BE2C (cell line): ENCODE measurements around the gene HSD17B4.

Experiments used
- DNase-seq: peaks from one replicate; pipeline ENCODE4 v3.0.0-alpha.2; 2020
- H3K27me3 ChIP-seq: fragments of 250-450 bp; sonication (Bioruptor Pico); 2 replicates; pipeline ENCODE4 v1.5.1; 2020; ENCODE audit warnings: mild to moderate bottlenecking
- H3K36me3 ChIP-seq: fragments of 250-450 bp; sonication (Bioruptor Pico); 2 replicates; pipeline ENCODE4 v1.5.1; 2020; ENCODE audit warnings: mild to moderate bottlenecking
- H3K4me1 ChIP-seq: fragments of 250-450 bp; sonication (Bioruptor Pico); 2 replicates; pipeline ENCODE4 v1.5.1; 2020
- H3K4me3 ChIP-seq: 2 replicates; pipeline ENCODE4 v1.5.1; 2011; ENCODE audit warnings: low read depth, low read length
- H3K9me3 ChIP-seq: fragments of 250-450 bp; sonication (Bioruptor Pico); 2 replicates; pipeline ENCODE4 v1.5.1; 2020
- TF ChIP-seq, protein P1 (sequence below): IDR thresholded peaks from 2 replicates; pipeline ENCODE4 v1.5.1; 2012; ENCODE audit warnings: mild to moderate bottlenecking, low read depth, low read length

The HSD17B4 gene

DNA sequence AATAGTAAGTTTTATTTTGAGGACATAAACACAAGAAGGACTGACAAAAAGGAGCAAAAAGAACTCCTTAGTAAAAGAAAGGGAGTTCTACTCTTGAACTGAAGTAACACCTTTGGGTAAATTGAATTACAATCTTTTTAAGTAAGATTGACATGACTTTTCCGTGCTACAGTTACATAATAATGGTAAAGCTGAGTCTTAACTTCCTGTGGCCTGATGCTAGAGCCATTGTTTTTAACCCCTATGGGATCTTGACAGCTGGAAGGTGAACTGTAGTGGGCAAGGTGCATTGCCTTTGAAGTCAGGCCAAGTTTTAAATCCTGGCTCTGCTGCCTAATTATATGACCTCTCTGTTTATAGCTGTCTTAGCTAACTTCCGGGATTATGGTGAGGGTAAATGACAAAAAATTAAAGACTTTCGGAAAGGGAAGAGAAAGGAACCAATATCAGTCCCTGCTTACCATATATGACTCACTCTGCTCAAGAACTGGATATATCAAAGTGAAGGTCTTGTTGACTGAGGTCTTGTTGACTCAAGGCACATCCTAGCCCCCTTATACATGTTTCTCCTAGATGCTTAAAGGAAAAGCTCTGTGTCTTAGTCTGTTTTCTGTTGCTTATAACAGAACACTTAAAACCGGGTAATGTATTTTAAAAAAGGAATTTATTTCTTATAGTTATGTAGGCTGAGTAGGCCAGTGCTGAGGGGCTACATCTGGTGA, 6.8 kb downstream of the HSD17B4 start:
- H3K9me3 ChIP-seq: no peaks in the 10 kb centered on the region
- no peaks in the 10 kb centered on the region for H3K36me3 ChIP-seq
- TF ChIP-seq, protein P1, sequence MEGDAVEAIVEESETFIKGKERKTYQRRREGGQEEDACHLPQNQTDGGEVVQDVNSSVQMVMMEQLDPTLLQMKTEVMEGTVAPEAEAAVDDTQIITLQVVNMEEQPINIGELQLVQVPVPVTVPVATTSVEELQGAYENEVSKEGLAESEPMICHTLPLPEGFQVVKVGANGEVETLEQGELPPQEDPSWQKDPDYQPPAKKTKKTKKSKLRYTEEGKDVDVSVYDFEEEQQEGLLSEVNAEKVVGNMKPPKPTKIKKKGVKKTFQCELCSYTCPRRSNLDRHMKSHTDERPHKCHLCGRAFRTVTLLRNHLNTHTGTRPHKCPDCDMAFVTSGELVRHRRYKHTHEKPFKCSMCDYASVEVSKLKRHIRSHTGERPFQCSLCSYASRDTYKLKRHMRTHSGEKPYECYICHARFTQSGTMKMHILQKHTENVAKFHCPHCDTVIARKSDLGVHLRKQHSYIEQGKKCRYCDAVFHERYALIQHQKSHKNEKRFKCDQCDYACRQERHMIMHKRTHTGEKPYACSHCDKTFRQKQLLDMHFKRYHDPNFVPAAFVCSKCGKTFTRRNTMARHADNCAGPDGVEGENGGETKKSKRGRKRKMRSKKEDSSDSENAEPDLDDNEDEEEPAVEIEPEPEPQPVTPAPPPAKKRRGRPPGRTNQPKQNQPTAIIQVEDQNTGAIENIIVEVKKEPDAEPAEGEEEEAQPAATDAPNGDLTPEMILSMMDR: no peak
- H3K27me3 ChIP-seq: no peaks in the 10 kb centered on the region
- DNase-seq: no peak
- H3K4me3 ChIP-seq: no peak overlapping the region
- no peaks in the 10 kb centered on the region for H3K4me1 ChIP-seq

DNA sequence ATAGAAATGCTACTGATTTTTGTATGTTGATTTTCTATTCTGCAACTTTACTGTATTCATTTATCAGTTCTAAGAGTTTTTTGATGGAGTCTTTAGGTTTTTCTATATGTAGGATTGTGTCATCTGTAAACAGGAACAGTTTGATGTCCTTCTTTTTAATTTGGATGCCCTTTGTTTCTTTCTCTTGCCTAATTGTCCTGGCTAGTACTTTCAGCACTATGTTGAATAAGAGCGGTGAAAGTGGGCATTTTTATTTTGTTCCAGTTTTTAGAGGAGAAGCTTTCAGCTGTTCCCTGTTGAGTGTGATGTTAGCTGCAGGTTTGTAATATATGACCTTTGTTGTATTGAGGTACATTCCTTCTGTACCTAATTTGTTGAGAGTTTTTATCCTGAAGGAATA, 13.3 kb downstream of the HSD17B4 start:
- DNase-seq: no peak
- Histone ChIP-seq H3K4me3 (no peak overlapping the region), H3K4me1 (no peaks in the 10 kb centered on the region), H3K9me3 (no peaks in the 10 kb centered on the region), H3K36me3 (no peaks in the 10 kb centered on the region), H3K27me3 (no peaks in the 10 kb centered on the region)
- TF ChIP-seq, protein P1: no peak

DNA sequence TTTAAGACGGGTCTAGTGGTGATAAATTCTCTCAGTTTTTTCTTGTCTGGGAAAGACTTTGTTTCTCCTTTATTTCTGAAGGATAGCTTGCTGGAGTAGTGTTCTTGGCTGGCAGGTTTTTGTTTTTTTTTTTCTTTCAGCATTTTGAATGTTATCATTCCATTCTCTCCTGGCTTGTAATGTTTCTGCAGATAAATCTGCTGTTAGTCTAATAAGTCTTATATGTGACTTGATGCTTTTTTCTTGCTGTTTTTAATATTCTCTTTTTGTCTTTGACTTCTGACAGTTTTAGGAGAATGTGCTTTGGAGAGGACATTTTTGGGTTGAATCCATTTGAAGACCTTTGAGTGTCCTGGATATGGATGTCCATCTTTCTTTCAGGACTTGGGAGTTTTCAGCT, 16.0 kb downstream of the HSD17B4 start:
- no peak for DNase-seq
- H3K36me3 ChIP-seq: no peaks in the 10 kb centered on the region

DNA sequence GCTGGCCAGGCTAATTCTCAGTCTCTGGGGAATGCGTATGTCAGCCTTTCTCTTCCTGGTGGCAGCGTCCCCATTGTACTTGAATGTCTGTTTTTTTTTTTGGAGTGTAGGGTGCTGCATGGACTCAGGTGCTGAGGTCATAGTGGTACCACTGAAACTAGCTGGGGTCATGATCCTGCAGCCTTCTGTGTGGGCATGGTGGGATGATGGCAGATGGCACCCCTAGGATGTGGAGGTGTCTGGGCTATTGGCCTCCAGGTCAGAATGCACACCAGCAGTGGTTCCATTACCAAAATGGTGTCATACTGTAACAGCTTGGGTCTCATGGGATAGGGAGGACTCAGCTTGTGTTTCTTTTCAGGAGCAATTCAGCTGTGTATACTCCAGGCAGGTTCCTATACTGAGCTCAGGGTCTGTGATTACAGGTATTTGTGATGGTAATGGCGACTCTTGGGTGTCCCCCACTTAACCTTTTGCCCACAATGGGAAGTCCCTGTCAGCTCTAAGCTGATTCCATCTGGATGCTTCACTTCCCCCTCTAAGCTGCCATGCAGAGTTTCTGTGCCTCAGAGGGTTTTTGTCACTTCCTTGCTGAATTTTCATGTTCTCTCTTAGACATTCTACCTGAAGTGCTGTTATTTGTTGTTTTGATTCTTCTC, 17.9 kb downstream of the HSD17B4 start:
- Histone ChIP-seq H3K9me3 (no peaks in the 10 kb centered on the region), H3K4me3 (no peak overlapping the region), H3K27me3 (no peaks in the 10 kb centered on the region), H3K36me3 (no peaks in the 10 kb centered on the region), H3K4me1 (no peaks in the 10 kb centered on the region)
- DNase-seq: no peak
- TF ChIP-seq, protein P1: no peak

More for the DNA sequence above, 16.0 kb downstream of the HSD17B4 start:
- Histone ChIP-seq H3K9me3 (no peaks in the 10 kb centered on the region), H3K27me3 (no peaks in the 10 kb centered on the region), H3K4me3 (no peak overlapping the region), H3K4me1 (no peaks in the 10 kb centered on the region)
- TF ChIP-seq, protein P1: no peak

DNA sequence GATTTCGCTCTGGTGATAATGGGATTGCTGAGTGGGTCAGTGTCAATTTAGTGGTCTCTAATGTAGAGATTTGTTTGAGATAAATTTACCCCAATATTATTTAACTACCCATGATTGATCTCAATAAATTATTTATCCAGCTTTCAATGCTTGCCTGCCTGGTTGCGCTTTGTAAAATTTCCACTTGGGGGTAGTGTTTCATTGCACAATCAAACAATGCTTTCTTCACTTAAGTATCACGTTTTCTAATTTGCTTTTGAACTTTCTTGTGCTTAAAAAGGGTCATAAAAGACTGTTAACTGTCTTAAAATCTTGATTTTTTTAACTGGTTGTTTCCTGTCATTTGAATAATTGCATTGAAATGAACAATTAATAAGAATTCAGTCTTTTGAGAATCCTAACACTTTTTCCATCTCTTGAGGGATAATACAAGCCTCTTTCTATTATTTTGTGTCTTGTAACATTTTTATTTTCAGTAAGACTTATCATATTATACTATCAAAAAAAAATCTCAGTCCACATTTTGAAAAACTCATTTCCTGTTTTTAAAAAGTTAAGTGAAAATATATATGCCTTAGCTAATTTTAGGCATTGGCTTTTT, 18.7 kb downstream of the HSD17B4 start:
- no peaks in the 10 kb centered on the region for H3K27me3 ChIP-seq
- no peaks in the 10 kb centered on the region for H3K4me1 ChIP-seq
- no peaks in the 10 kb centered on the region for H3K9me3 ChIP-seq
- DNase-seq: peak; percentile 15
- H3K36me3 ChIP-seq: no peaks in the 10 kb centered on the region
- TF ChIP-seq, protein P1: peak; percentile 79
- no peak overlapping the region for H3K4me3 ChIP-seq

DNA sequence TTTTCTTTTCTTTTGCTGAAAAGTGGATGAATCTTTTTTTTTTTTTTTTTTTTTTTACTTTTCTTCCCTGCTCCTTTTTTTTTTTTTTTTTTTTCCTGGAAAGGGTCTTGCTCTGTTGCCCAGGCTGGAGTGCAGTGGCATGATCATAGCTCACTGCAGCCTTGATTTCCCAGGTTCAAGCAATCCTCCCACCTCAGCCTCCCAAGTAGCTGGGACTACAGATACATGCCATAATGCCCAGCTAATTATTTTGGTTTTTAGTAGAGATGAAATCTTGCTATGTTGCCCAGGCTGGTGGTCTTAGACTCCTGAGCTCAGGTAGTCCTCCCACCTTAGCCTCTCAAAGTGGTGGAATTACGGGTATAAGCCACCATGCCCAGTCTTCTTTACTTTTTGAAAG, 20.9 kb downstream of the HSD17B4 start:
- Histone ChIP-seq H3K4me3 (no peak overlapping the region), H3K4me1 (no peaks in the 10 kb centered on the region), H3K36me3 (peaks cover 6% of the 10 kb centered on the region; the same call in 1 of the 2 replicates), H3K9me3 (no peaks in the 10 kb centered on the region), H3K27me3 (no peaks in the 10 kb centered on the region)
- DNase-seq: no peak
- TF ChIP-seq, protein P1: no peak
